ENCODE data around the gene RBFOX1.

The RBFOX1 gene

DNA sequence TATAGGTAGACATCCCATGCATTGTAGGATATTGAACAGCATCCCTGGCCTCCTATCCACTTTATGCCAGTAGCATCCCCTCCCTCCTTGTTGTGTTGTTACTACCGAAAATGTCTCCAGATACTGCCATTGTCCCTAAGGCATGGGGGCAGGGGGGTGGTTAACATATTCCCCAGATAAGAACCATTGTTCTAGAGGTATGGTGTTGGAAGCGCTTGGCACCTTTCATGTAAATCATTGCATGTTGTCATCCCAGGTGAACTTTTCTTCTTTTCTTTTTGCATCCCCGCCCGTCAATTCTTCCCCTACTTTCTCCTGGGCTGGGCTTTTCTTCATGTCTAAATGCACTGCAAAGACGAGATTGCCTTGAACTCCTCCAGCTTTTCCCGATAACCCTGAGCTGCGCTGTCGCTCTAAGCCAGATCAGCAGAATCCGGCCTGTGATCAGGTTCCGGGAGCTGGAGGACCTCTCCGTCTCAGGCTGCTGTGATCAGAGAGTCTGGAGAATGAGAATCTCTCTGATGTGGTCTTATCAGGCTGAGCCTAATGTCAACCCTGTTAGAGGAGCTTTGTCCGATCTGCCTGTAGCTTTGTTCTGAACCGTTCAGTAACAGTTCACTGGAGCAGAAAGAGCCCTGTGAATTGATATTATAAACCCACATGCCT lies 76.2 kb downstream of the RBFOX1 start:
- Mint-ChIP-seq H3K9me3 (peaks cover 18% of the 10 kb centered on the region), H3K36me3 (ENCODE audit: insufficient read depth) (no peaks in the 10 kb centered on the region), H3K27ac (ENCODE audit: low read depth) (no peak overlapping the region), H3K4me3 (no peak overlapping the region), H3K27me3 (no peaks in the 10 kb centered on the region), H3K4me1 (no peaks in the 10 kb centered on the region)
- ATAC-seq (replicated peaks; ENCODE audit: extremely low read depth, poor library complexity, severe bottlenecking) (no peak), DNase-seq (ENCODE audit: low spot score in 2 of 2) (no peak)

DNA sequence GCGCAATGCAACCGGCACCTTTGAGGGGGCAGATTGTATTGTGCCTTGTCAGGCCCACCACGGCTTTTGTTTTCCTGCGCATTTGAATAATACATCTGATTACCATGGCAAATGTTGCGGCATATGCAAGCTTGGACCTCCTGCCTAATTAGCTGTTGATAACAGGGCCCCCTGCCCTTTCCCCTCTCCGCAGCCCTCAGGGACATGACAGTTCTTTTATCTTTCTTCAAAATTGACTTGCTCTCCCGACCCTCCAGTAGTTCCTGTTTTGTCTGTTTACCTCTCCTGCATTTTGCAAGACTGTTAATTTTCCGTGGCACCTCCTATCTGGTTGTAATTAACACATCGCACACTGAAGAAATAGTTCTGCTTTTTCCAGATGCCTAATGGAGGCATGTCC lies 86.8 kb downstream of the RBFOX1 start:
- H3K4me1 Mint-ChIP-seq: no peaks in the 10 kb centered on the region
- ATAC-seq (replicated peaks; ENCODE audit: extremely low read depth, poor library complexity, severe bottlenecking) (no peak), DNase-seq (ENCODE audit: low spot score in 2 of 2) (no peak)
- H3K27me3 Mint-ChIP-seq: no peaks in the 10 kb centered on the region
- no peaks in the 10 kb centered on the region for H3K36me3 Mint-ChIP-seq (ENCODE audit: insufficient read depth)
- no peak overlapping the region for H3K4me3 Mint-ChIP-seq
- no peak overlapping the region for H3K27ac Mint-ChIP-seq (ENCODE audit: low read depth)
- peaks cover 20% of the 10 kb centered on the region for H3K9me3 Mint-ChIP-seq

DNA sequence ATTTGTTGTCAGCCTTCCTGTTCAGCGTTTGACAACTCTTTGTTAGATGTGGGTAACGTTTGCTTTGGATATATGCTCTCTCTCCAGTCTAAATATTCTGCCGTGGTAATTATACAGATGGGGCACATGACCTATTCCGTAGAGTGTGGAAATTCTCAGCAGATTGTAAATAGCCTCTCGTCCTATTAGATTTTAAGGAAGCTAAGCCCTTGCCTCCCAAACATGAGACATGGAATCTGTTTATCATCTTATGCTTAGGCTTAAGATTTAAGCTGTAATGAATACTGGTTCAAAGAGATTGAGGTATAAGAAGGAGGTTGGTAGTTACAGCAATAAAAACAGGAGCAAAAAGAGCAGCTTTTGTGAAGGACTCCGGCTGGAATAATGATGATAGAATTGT lies 87.4 kb downstream of the RBFOX1 start:
- DNase-seq (ENCODE audit: low spot score in 2 of 2) (no peak), ATAC-seq (replicated peaks; ENCODE audit: extremely low read depth, poor library complexity, severe bottlenecking) (no peak)
- Mint-ChIP-seq H3K4me1 (no peaks in the 10 kb centered on the region), H3K36me3 (ENCODE audit: insufficient read depth) (no peaks in the 10 kb centered on the region), H3K27ac (ENCODE audit: low read depth) (no peak overlapping the region), H3K27me3 (no peaks in the 10 kb centered on the region), H3K9me3 (peaks cover 20% of the 10 kb centered on the region), H3K4me3 (no peak overlapping the region)

DNA sequence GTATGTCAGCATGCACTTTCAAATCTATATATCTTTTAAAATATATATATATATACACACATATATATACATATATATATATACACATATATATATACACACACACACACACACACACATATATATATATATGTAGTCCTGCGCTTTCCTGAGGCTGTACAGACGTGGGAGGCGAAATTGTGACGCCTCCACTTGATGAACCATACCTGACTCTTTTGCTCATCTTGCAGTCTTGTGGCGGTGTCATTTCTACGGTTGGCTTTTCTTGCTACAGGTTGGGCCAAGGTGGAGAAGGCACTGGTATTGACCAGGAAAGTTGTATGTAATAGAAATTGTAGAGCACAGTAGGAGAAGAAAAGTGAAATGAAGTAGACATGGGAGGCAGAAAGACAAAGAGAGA lies 88.2 kb downstream of the RBFOX1 start:
- H3K9me3 Mint-ChIP-seq: peaks cover 20% of the 10 kb centered on the region
- no peaks in the 10 kb centered on the region for H3K27me3 Mint-ChIP-seq
- ATAC-seq (replicated peaks; ENCODE audit: extremely low read depth, poor library complexity, severe bottlenecking) (no peak), DNase-seq (ENCODE audit: low spot score in 2 of 2) (no peak)
- no peaks in the 10 kb centered on the region for H3K4me1 Mint-ChIP-seq
- no peaks in the 10 kb centered on the region for H3K36me3 Mint-ChIP-seq (ENCODE audit: insufficient read depth)
- H3K27ac Mint-ChIP-seq (ENCODE audit: low read depth): no peak overlapping the region
- no peak overlapping the region for H3K4me3 Mint-ChIP-seq

DNA sequence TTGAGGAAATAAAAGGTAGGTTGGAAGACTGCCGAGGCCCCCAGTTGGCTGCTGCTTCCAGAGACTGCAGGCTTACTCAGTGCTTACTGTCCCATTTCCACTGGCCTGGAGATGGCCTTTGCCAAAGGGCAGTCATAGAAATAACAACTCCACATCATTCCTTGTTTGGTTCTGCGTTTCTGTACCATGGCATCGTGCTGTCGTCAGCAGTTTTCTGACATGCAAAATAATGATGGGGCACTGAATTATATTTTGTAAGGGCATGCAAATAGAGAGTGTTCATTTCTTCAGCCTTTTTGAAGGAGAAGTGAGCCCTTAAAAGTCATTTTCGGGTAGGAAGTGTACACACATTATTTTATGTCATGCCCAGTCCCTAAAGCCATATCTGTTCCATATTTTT lies 88.9 kb downstream of the RBFOX1 start:
- no peak for DNase-seq (ENCODE audit: low spot score in 2 of 2)
- no peak for ATAC-seq (replicated peaks; ENCODE audit: extremely low read depth, poor library complexity, severe bottlenecking)
- no peaks in the 10 kb centered on the region for H3K27me3 Mint-ChIP-seq
- no peak overlapping the region for H3K27ac Mint-ChIP-seq (ENCODE audit: low read depth)
- peaks cover 24% of the 10 kb centered on the region for H3K9me3 Mint-ChIP-seq
- no peaks in the 10 kb centered on the region for H3K4me1 Mint-ChIP-seq
- no peaks in the 10 kb centered on the region for H3K36me3 Mint-ChIP-seq (ENCODE audit: insufficient read depth)
- H3K4me3 Mint-ChIP-seq: no peak overlapping the region

DNA sequence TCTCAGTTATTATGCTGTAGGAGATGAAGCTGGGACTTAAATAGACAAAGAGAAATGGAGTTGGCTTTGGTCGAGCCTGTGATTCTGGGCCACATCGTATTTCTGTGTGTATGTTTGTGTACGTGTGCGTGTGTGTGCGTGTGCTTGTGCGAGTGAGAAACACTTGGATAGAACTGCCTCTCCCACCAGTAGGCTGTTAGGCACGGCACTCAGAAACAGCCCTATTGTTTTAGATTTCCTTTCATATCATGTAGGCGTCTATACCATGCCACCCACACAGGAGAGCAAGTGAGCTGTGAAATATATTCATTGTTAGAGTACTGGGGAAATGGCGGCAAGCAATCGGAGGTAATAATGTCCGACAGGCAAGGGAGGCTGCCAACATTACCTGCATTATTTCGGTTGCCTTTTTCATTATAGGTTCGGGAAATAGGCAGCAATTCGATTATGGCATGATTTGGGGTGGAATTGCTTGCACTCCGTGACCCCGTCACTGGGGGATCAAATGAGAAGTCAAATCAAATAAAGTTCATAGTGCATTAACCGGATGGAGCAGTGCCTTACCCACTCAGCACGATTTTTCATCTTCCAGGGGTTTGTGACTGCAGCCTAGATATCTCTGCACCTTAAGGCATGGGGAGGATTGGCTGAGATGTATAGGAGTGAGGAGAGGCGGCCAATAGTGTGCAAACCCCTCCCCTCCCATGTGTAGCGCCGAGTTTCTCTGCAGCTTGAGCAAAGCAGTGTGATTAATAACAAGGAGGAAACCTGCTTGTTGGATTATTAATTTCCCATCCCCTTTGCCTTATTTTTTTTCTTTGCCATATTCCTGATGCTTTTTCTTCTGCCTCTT lies 89.6 kb downstream of the RBFOX1 start:
- no peaks in the 10 kb centered on the region for H3K36me3 Mint-ChIP-seq (ENCODE audit: insufficient read depth)
- DNase-seq (ENCODE audit: low spot score in 2 of 2) (no peak), ATAC-seq (replicated peaks; ENCODE audit: extremely low read depth, poor library complexity, severe bottlenecking) (no peak)
- H3K27me3 Mint-ChIP-seq: no peaks in the 10 kb centered on the region
- no peaks in the 10 kb centered on the region for H3K4me1 Mint-ChIP-seq
- no peak overlapping the region for H3K27ac Mint-ChIP-seq (ENCODE audit: low read depth)
- no peak overlapping the region for H3K4me3 Mint-ChIP-seq
- H3K9me3 Mint-ChIP-seq: peaks cover 27% of the 10 kb centered on the region

DNA sequence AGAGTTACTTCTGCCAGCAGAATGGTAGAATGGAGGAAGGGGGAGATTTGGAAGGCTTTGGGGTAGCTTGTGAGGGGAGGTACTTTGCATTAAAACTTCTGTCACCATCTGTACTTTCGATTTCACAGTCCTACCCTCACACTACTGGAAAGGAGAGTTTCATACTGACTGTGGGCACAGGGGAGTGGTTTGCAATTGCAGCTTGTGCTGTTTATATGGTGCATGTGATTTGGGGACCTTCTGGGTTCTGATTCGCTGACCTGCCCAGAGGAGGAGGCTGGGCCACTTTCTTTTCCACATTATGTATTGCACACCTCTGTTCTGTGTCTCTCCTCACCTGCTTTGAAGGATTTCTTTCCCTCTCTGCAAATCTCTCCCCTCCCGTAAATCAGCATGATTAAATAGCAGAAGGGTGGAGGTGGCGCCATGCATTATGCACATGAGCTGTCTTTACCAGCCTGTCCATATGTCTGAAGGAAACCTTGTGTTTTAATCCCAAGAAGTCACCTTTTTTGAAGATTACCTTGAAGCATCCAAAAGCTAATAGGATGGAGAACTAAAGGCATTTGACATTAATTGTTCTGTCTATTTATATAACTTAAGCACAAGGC lies 90.9 kb downstream of the RBFOX1 start:
- Mint-ChIP-seq H3K36me3 (ENCODE audit: insufficient read depth) (no peaks in the 10 kb centered on the region), H3K27ac (ENCODE audit: low read depth) (no peak overlapping the region), H3K4me1 (no peaks in the 10 kb centered on the region)

DNA sequence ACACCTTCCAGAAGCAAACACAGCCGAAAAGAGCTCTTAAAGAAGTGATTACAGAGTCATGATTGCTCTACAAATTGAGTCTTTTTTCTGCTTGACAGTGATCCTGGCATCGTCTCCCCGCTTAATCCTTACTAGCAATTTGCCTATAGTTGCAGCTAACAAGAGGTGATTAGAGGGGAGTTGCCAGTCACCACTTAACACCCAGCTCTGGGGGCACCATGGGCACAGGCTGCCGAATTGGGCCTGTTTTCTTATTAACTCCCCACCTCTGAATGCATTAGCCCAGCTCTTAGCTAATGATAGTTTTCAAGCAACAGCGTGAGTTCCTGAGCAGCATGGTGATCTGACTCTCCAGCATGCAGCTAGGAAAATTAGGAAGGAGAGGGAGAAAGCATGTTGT lies 93.5 kb downstream of the RBFOX1 start:
- ATAC-seq (replicated peaks; ENCODE audit: extremely low read depth, poor library complexity, severe bottlenecking) (no peak), DNase-seq (ENCODE audit: low spot score in 2 of 2) (no peak)
- Mint-ChIP-seq H3K4me1 (no peaks in the 10 kb centered on the region), H3K36me3 (ENCODE audit: insufficient read depth) (no peaks in the 10 kb centered on the region), H3K27ac (ENCODE audit: low read depth) (no peak overlapping the region), H3K9me3 (peaks cover 25% of the 10 kb centered on the region), H3K4me3 (no peak overlapping the region), H3K27me3 (no peaks in the 10 kb centered on the region)

More for the DNA sequence above, 90.9 kb downstream of the RBFOX1 start:
- Mint-ChIP-seq H3K4me3 (no peak overlapping the region), H3K9me3 (peaks cover 25% of the 10 kb centered on the region), H3K27me3 (no peaks in the 10 kb centered on the region)
- ATAC-seq (replicated peaks; ENCODE audit: extremely low read depth, poor library complexity, severe bottlenecking) (no peak), DNase-seq (ENCODE audit: low spot score in 2 of 2) (no peak)

DNA sequence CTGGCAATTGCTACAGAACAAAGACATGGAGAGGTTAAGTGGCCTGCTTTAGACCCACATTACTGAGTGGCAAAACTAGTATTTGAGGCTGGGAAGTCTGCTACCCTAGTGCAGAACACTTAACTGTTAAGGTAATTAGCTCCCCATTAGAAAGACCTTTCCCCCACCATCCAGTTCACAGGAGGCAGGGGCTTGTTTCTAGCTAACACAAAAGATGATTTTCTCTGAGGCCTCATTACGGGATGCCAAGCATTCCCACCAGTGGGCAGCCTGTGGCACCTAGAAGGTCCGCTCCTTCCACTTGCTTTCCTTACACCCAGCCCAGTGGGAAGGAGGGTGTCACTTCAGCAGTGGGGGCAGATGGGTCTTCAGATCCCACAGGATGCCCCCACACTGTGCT lies 99.1 kb downstream of the RBFOX1 start:
- Mint-ChIP-seq H3K4me1 (no peaks in the 10 kb centered on the region), H3K36me3 (ENCODE audit: insufficient read depth) (no peaks in the 10 kb centered on the region), H3K4me3 (no peak overlapping the region), H3K27me3 (no peaks in the 10 kb centered on the region), H3K9me3 (peaks cover 26% of the 10 kb centered on the region), H3K27ac (ENCODE audit: low read depth) (no peak overlapping the region)
- no peak for ATAC-seq (replicated peaks; ENCODE audit: extremely low read depth, poor library complexity, severe bottlenecking)
- no peak for DNase-seq (ENCODE audit: low spot score in 2 of 2)

DNA sequence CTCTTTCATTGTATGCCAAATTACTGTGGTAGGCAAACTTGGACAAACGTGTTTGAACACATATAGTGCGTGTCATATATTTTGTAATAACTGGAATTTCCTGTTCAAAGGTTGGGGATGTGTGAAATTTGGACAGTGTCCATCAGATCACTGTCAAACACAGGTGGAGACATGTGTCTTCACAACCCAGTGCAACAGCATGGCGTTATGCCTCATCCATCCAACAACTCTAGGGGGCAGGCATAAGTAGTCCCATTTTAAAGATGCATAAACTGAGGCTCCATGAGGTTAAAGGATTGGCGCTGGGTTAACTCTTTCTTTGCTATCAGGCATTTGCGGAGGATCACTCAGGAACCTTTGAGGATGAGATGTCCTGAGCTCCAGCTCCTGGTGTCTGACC lies 103.7 kb downstream of the RBFOX1 start:
- Mint-ChIP-seq H3K4me3 (no peak overlapping the region), H3K4me1 (no peaks in the 10 kb centered on the region), H3K36me3 (ENCODE audit: insufficient read depth) (no peaks in the 10 kb centered on the region), H3K9me3 (peaks cover 12% of the 10 kb centered on the region), H3K27ac (ENCODE audit: low read depth) (no peak overlapping the region), H3K27me3 (no peaks in the 10 kb centered on the region)
- DNase-seq (ENCODE audit: low spot score in 2 of 2) (no peak), ATAC-seq (replicated peaks; ENCODE audit: extremely low read depth, poor library complexity, severe bottlenecking) (no peak)

DNA sequence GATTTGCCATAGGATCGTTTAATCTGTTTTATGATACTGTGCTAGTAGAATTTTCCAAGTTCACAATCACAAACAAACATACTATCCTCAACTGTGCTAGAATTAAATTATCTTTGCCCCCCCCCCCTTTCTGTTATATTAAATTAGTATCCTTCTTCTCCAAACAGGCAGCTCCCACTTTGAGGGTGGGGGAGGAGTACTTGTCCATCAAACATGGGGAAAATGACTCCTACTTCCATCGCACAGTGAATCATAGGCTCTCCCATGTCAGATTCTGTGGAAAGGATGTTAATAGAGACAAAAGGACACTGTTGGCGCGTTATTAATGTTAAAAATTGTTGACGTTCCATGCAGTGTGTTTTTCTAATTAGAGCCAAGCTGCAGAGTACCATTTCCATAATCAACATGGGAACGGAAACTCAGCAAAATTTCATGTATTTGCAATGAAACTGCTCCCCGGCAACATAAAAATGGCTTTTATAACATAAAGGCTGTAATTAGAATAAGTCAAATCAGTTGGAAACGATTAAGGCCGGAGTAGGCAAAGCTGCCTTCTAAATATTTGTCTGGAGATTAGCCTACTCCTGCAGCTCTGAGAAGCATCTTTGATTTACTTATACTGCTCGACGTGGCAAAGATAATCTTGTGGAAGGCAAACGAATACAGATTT lies 104.6 kb downstream of the RBFOX1 start:
- Mint-ChIP-seq H3K27ac (ENCODE audit: low read depth) (no peak overlapping the region), H3K4me1 (no peaks in the 10 kb centered on the region), H3K9me3 (peaks cover 12% of the 10 kb centered on the region), H3K4me3 (no peak overlapping the region), H3K27me3 (no peaks in the 10 kb centered on the region), H3K36me3 (ENCODE audit: insufficient read depth) (no peaks in the 10 kb centered on the region)
- ATAC-seq (replicated peaks; ENCODE audit: extremely low read depth, poor library complexity, severe bottlenecking) (no peak), DNase-seq (ENCODE audit: low spot score in 2 of 2) (no peak)

DNA sequence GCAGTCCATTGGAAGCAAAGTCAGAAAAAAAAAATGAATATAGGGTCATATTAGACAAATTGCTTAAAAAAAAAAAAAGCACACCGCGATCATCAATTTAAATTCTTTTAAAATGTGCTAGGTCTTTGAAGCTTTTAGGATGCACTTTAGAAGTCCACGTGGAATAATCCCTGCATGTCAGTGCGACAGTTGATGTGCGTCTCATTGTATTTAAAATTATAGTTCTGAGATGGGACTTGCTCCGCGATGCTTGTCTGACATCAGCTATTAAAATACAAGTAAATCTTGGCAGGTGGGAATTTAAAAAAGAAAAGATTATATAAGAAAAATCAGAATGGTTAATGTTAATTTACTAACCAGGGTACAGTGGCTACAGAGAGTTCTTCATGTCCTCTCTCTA lies 105.2 kb downstream of the RBFOX1 start:
- no peaks in the 10 kb centered on the region for H3K4me1 Mint-ChIP-seq
- no peak overlapping the region for H3K27ac Mint-ChIP-seq (ENCODE audit: low read depth)
- H3K27me3 Mint-ChIP-seq: no peaks in the 10 kb centered on the region
- no peak for DNase-seq (ENCODE audit: low spot score in 2 of 2)
- H3K4me3 Mint-ChIP-seq: no peak overlapping the region
- peaks cover 12% of the 10 kb centered on the region for H3K9me3 Mint-ChIP-seq
- no peak for ATAC-seq (replicated peaks; ENCODE audit: extremely low read depth, poor library complexity, severe bottlenecking)
- no peaks in the 10 kb centered on the region for H3K36me3 Mint-ChIP-seq (ENCODE audit: insufficient read depth)
